GM19467 (cell line): Measurements from ENCODE around the gene LRRC61.

Source experiments
- ATAC-seq: cut with Tn5 transposase; IDR thresholded peaks from one replicate; pipeline ENCODE4 v1.9.1; 2021; ENCODE audit warnings: mild to moderate bottlenecking, moderate library complexity; ENCODE audit not compliant: unreplicated experiment

LRRC61 gene

GRCh38 chr7:150368884-150369747, 46.0 kb downstream of the LRRC61 start:
- peak; percentile 15 for ATAC-seq

- no peak for ATAC-seq
Observed at GRCh38 chr7:150369748-150370501, 46.8 kb downstream of the LRRC61 start.

- no peak for ATAC-seq
Observed at GRCh38 chr7:150370612-150371071, 47.5 kb downstream of the LRRC61 start.

DNA sequence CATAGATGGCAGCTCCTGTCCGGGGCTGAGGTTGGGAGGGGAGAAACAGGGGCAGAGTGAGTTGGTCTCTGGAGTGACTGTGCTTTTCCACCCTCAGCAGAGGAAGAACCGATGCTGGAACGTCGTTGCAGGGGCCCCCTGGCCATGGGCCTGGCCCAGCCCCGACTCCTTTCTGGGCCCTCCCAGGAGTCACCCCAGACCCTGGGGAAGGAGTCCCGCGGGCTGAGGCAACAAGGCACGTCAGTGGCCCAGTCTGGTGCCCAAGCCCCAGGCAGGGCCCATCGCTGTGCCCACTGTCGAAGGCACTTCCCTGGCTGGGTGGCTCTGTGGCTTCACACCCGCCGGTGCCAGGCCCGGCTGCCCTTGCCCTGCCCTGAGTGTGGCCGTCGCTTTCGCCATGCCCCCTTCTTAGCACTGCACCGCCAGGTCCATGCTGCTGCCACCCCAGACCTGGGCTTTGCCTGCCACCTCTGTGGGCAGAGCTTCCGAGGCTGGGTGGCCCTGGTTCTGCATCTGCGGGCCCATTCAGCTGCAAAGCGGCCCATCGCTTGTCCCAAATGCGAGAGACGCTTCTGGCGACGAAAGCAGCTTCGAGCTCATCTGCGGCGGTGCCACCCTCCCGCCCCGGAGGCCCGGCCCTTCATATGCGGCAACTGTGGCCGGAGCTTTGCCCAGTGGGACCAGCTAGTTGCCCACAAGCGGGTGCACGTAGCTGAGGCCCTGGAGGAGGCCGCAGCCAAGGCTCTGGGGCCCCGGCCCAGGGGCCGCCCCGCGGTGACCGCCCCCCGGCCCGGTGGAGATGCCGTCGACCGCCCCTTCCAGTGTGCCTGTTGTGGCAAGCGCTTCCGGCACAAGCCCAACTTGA, 48.2 kb downstream of the LRRC61 start:
- no peak for ATAC-seq

DNA sequence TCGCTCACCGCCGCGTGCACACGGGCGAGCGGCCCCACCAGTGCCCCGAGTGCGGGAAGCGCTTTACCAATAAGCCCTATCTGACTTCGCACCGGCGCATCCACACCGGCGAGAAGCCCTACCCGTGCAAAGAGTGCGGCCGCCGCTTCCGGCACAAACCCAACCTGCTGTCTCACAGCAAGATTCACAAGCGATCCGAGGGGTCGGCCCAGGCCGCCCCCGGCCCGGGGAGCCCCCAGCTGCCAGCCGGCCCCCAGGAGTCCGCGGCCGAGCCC, 48.8 kb downstream of the LRRC61 start:
- ATAC-seq: no peak

GRCh38 chr7:150372271-150373048, 49.3 kb downstream of the LRRC61 start:
- no peak for ATAC-seq

DNA sequence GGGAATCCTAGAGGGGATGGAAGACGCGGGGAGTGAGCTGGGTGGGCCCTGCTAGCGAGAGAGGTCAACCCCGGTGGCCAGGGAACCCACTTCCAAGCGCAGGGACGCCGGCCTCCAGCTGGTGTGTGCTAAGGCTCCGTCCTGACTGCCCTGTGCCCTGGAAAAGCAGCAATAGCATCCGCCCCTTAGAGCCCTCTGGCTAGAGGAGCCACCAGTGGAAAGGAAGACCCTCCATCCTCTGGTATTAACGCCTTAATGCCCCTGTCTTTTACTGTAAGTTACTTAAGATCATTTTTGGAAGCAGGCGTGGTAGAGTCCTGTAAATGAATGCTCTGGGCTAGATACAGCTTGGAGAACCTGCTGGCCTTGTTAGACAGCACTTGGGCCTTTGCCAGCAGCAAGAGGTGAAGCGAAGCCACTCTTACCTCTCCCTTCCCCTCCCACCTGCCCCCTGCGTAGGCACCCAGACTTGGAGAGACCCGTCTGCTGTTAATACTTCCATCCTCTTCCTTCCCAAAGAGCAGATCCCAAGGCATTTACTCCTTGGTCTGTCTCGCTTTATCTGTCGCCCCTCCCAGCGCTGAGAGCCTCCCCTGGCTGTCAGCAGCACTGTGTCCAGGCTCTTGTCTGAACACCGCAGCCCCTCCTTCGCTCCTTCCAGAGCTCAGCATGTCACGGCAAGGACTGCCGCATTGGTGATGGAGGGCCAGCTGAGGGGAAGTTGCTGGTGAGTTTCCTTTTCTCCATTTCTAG, 50.1 kb downstream of the LRRC61 start:
- ATAC-seq: no peak

- no peak for ATAC-seq
Observed at GRCh38 chr7:150374026-150374425, 50.9 kb downstream of the LRRC61 start.

GRCh38 chr7:150374472-150374871, 51.3 kb downstream of the LRRC61 start:
- ATAC-seq: no peak

- ATAC-seq: no peak
Observed at GRCh38 chr7:150375662-150376521, 52.7 kb downstream of the LRRC61 start.

DNA sequence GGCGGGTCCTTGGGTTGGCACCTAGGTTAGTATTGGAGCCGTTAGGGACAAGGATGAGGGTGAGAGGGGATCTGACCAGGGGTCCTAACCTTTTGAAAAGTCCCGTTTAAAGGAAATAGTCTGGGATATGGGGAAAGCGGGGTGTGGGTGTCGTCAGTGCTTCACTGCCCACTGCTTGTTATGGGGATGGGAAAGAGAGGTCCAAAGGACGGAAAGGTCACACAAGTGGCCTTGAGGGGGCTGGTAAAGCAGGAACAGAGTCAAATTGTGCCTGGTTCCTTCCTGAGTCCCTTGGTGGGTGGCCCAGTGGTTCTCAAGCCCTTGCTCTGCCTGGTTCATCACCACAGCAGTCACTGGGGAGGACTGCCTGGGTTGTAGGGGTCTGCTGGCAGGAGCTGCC, 53.4 kb downstream of the LRRC61 start:
- ATAC-seq: no peak

DNA sequence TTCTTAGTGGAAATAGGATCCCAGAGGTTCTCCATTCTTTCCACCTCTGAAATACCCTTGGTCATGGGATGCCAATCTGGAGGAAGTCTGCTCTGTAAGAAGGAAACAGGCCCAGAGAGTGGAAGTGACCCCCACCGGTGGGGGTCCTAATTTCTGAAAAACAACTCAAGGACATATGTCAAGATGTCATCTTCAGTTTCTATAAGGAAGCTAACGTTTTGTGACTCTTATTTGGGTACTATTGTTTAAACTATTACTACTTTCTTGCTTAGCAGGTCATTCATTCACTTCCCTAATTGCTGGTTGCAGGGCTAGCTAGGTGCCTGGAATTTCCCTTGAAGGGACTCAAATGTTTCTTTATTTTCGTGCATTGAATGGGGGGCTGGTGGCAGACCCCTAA, 54.0 kb downstream of the LRRC61 start:
- no peak for ATAC-seq

- no peak for ATAC-seq
Observed at GRCh38 chr7:150377635-150378034, 54.5 kb downstream of the LRRC61 start.

DNA sequence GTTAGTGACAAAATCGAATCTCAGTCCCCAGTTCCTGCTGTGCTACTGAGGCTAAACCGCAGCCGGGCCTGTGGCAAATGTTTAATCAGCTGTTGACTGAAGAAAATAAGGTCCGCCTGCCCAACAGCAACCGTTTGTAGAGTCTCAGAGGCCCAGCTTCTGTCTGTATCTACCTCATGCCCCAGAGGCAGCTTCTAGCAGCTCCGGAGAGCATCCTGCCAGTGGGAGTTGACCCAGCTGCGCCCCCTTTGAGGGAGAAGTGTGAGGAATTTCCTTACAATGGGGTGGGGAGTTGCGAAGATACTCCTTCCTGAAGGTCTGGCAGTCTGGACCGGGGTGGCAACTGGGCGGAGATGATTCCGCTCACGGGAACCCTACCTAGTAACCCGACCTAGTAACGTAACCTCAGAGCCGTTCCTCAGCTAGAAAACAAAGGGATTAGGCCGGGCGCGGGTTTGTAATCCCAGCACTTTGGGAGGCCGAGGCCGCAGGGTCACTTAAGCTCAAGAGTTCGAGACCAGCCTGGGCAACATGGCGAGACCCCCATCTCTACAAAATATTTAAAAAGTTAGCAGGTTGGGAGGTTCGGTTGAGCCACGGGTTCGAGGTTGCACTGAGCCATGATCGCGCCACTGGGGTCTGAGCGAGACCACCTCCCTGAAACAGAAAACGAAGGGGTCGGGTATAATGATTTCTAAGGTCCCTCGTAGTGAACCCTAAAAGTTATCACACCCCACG, 55.1 kb downstream of the LRRC61 start:
- peak; percentile 19 for ATAC-seq

DNA sequence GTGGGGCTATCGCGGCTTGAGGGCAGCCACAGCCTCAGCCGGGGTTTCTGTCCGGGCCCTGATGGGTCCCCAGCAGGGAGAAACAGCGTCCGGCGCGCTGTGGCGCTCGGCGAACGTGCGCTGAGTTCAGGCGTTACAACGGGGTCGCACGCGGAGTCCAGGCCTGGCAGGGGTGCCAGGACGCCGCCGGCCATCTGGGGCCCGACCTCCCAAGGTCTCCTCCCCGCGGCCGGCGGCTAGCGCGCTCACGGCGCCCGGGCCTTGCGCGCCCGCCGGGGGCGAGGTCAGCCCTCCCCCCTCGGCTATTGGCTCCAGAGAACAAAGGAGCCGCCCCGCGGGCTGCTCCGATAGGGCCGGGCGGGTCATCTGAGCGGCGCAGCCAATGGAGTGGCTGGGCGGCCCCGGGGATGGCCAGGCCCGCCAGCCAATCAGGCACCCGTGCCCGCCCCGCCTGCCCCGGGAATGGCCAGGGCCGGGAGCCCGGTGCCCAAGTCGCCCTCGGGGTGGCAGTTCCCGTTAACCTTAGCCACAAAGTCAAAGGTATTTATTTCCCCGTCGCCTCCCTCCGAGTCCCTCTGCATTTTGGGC, 55.8 kb downstream of the LRRC61 start, which contains the start of gene ZNF775:
ZNF775 (plus strand) TSS at position 478 of the 588 bp plus-strand sequence. CDS start 9,141 bp downstream, outside the sequence.
- ATAC-seq: peak; percentile 75

DNA sequence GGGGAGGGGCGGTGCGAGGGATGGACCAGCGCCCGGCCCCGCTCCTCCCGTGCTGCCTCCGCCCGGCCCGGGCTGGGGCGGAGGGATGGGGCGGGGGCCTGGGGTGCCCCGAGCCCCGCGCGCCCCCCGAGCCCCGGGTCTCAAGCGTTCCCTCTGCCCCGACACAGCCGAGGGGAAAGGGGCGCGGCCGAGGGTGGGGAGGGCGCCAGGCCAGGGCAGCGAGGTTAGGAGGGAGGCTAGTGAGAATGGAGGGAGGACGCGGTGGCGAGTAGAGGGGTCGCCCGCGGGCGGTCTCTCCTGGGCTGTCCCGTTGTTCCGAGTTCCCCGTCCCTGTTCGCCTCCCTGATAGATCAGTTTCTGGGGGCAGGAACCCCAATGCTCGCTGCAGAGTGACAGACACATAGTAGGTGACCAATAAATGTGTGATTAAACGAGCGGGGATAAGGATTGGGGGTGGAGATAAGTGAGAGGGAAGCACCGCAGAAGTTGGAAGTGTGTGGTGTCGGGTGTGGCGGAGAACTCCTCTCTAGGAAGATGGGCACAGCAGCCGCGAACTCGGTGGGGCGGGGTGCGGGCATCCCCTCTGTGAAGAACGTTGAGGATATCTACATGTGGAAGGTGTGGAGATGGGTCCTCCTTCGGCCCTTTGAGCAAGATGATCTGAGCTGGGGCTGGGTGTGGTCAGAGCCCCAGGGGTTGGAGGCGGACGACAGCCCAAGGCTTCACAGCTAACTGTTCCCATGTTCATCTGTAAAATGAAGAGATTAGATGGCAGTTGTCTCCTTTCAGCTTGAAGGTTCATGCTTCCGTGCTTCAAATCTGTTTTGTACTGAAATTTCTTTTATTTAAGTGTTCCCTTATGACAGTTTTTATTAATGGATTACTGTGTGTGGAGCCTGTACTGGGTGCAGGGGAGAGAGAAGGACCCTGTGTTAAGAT, 56.6 kb downstream of the LRRC61 start:
- no peak for ATAC-seq

- ATAC-seq: no peak
Observed at GRCh38 chr7:150380463-150380862, 57.3 kb downstream of the LRRC61 start.
